Endothelial cell of umbilical vein (primary cell): Measurements from ENCODE around the gene KRT1. TPM values are rescaled to one million over a fixed set of nuclear protein-coding genes. Genes with fewer than 3 reads are reported as not detected.

Experiments used
- BruUV-seq: library from RNA; stranded (reverse); fragments of 400-500 nt; replicated peaks from 2 replicates; lab custom pipeline; 2021; lab: Mats Ljungman, UMichigan
- CTCF ChIA-PET: fragments of 300-600, 350-600 bp; sonication (Branson Sonifier 250); formaldehyde crosslinking; loops from one replicate; lab custom pipeline; 2021; ENCODE audit warnings: antibody characterized with exemption, inconsistent platforms; lab: Charles Lee
- POLR2A ChIA-PET: fragments of 300-600, 350-600 bp; sonication (Branson Sonifier 250); formaldehyde crosslinking; loops from one replicate; lab custom pipeline; 2021; ENCODE audit warnings: antibody characterized with exemption, inconsistent platforms; lab: Charles Lee
- DNase-seq: peaks from one replicate; pipeline ENCODE4 v3.0.0-alpha.2; 2011; ENCODE audit warnings: low read depth, low spot score
- FAIRE-seq: peaks from 2 replicates; lab custom pipeline; 2011; peaks lifted over from hg19 to GRCh38; lab: Jason Lieb, UNC
- H2AFZ ChIP-seq: 2 replicates; pipeline ENCODE4 v1.6.0; 2012; ENCODE audit warnings: low read depth, low read length, control low read depth, inconsistent platforms
- H3K27ac ChIP-seq: 2 replicates; pipeline ENCODE4 v1.5.1; 2011; ENCODE audit warnings: low read depth, mild to moderate bottlenecking, control low read depth, low read length, moderate library complexity; ENCODE audit not compliant: insufficient read depth
- H3K27me3 ChIP-seq, 2 experiments: 2 replicates each; pipeline versions ENCODE4 v1.6.0 to v1.6.1; 2011; ENCODE audit warnings: low read length in 2 of 2, mixed read lengths in 1 of 2; ENCODE audit not compliant: control insufficient read depth in 2 of 2, insufficient read depth in 2 of 2
- H3K36me3 ChIP-seq, 2 experiments: 2 replicates in 1 of 2; 3 replicates in 1 of 2; pipeline ENCODE4 v1.5.1; 2011; ENCODE audit warnings: low read length in 2 of 2, mild to moderate bottlenecking in 1 of 2, moderate library complexity in 1 of 2; ENCODE audit not compliant: control insufficient read depth in 2 of 2, insufficient read depth in 2 of 2; ENCODE audit errors: extremely low read depth in 1 of 2
- H3K4me1 ChIP-seq: 3 replicates; pipeline ENCODE4 v1.5.1; 2011; ENCODE audit warnings: mild to moderate bottlenecking, low read length; ENCODE audit not compliant: control insufficient read depth, insufficient read depth; ENCODE audit errors: extremely low read depth
- H3K4me2 ChIP-seq: 2 replicates; pipeline ENCODE4 v1.6.1; 2011; ENCODE audit warnings: low read length, control low read depth, mixed read lengths; ENCODE audit not compliant: insufficient read depth
- H3K4me3 ChIP-seq, 3 experiments: fragments of 200-600 bp in 1 of 3; sonication (generic), shearing (Covaris generic) in 1 of 3; replicated peaks in 1 of 3; 2 replicates each; pipeline ENCODE4 v1.5.1; 2011 to 2016; ENCODE audit warnings: control low read depth in 3 of 3, low read length in 3 of 3, mild to moderate bottlenecking in 2 of 3, inconsistent platforms in 1 of 3, low read depth in 1 of 3, moderate library complexity in 1 of 3; ENCODE audit not compliant: insufficient read depth in 1 of 3
- H3K79me2 ChIP-seq: 2 replicates; pipeline ENCODE4 v1.6.0; 2012; ENCODE audit warnings: low read length, inconsistent platforms; ENCODE audit not compliant: control insufficient read depth, insufficient read depth
- H3K9ac ChIP-seq: replicated peaks from 2 replicates; pipeline ENCODE3; 2011; ENCODE audit warnings: low read length, control low read depth; ENCODE audit not compliant: insufficient read depth; ENCODE audit errors: extremely low read depth
- H3K9me1 ChIP-seq: replicated peaks from 3 replicates; pipeline ENCODE4 v1.6.0; 2011; ENCODE audit warnings: mild to moderate bottlenecking, low read length; ENCODE audit not compliant: control insufficient read depth, insufficient read depth; ENCODE audit errors: extremely low read depth
- H3K9me3 ChIP-seq: replicated peaks from 2 replicates; pipeline ENCODE4 v1.5.1; 2012; ENCODE audit warnings: low read length, inconsistent platforms; ENCODE audit not compliant: control insufficient read depth, insufficient read depth
- H4K20me1 ChIP-seq: replicated peaks from 2 replicates; pipeline ENCODE3; 2011; ENCODE audit warnings: mild to moderate bottlenecking, low read length; ENCODE audit not compliant: control insufficient read depth, insufficient read depth; ENCODE audit errors: extremely low read depth
- EZH2 ChIP-seq: IDR thresholded peaks from 2 replicates; pipeline ENCODE4 v1.6.1; 2012; ENCODE audit warnings: borderline replicate concordance, low read depth, mild to moderate bottlenecking, moderate library complexity, low read length, inconsistent platforms; ENCODE audit not compliant: severe bottlenecking
- FOS ChIP-seq: IDR thresholded peaks from 2 replicates; pipeline ENCODE4 v1.6.1; 2011; ENCODE audit warnings: mild to moderate bottlenecking, low read length, moderate library complexity, borderline replicate concordance; ENCODE audit not compliant: insufficient read depth
- GATA2 ChIP-seq: IDR thresholded peaks from 2 replicates; pipeline ENCODE4 v1.7.0; 2011; ENCODE audit warnings: low read depth, mild to moderate bottlenecking, moderate library complexity, mixed read lengths, low read length; ENCODE audit not compliant: insufficient read length, insufficient read depth
- JUN ChIP-seq: IDR thresholded peaks from 2 replicates; pipeline ENCODE4 v1.6.1; 2011; ENCODE audit warnings: borderline replicate concordance, low read depth; ENCODE audit not compliant: insufficient read length, insufficient read depth
- MYC ChIP-seq: IDR thresholded peaks from one replicate; pipeline ENCODE4 v1.6.1; 2011; ENCODE audit warnings: mild to moderate bottlenecking, low read depth, low read length
- POLR2A ChIP-seq: IDR thresholded peaks from 2 replicates; pipeline ENCODE4 v1.6.1; 2012; ENCODE audit warnings: low read depth, mild to moderate bottlenecking, control low read depth, low read length
- POLR2AphosphoS5 ChIP-seq: IDR thresholded peaks from 2 replicates; pipeline ENCODE4 v1.6.1; 2012; ENCODE audit warnings: low read depth, mild to moderate bottlenecking, control low read depth, low read length, moderate library complexity; ENCODE audit not compliant: insufficient read depth
- dilution Hi-C: fragments of 300-500 bp; cut with MboI; formaldehyde crosslinking; loops from one replicate; pipeline ENCODE4 v1.15.0; 2019; ENCODE audit warnings: low sequenced_read_pairs; ENCODE audit not compliant: extremely low pct_ligation_motif_present
- intact Hi-C: fragments of 100-400 bp; cut with micrococcal nuclease; formaldehyde crosslinking; loops from one replicate; pipeline ENCODE4 v1.10.0; 2022
- polyA plus RNA-seq, 4 experiments: library from polyadenylated mRNA; depleted of rRNA in 3 of 4; stranded (reverse) in 3 of 4; unstranded in 1 of 4; fragments of >200 nt; gene quantifications; 2 replicates each; pipeline versions ENCODE4 v1.2.1 to v1.2.3, GENCODE V29; 2011 to 2012; ENCODE audit warnings: missing spikeins in 1 of 4
- total RNA-seq: library from RNA; stranded (reverse); gene quantifications from 2 replicates; pipeline ENCODE4 v1.2.3, GENCODE V29; 2021
- TF ChIP-seq, protein P1 (sequence below): IDR thresholded peaks from 2 replicates; pipeline ENCODE4 v1.6.1; 2011; ENCODE audit not compliant: insufficient read depth, insufficient read length
- TF ChIP-seq, protein P2 (sequence below), 2 donors: IDR thresholded peaks; 1 replicate in 1 of 2; 2 replicates in 1 of 2; pipeline ENCODE4 v1.5.1; 2011; ENCODE audit warnings: low read length in 2 of 2, mild to moderate bottlenecking in 2 of 2, moderate library complexity in 2 of 2, control low read depth in 1 of 2, inconsistent platforms in 1 of 2, low read depth in 1 of 2; ENCODE audit not compliant: insufficient read depth in 1 of 2; ENCODE audit errors: extremely low read depth in 1 of 2

Gene KRT1
- total and polyA plus RNA-seq, 2 donors (not counting 3 experiments of a cell fraction or from before 2014, with no cell fraction given) = not detected

GRCh38 chr12:52710730-52711129 lies 30.5 kb upstream of the KRT1 start:
- no peak for TF ChIP-seq JUN
- TF ChIP-seq EZH2 = no peak

DNA sequence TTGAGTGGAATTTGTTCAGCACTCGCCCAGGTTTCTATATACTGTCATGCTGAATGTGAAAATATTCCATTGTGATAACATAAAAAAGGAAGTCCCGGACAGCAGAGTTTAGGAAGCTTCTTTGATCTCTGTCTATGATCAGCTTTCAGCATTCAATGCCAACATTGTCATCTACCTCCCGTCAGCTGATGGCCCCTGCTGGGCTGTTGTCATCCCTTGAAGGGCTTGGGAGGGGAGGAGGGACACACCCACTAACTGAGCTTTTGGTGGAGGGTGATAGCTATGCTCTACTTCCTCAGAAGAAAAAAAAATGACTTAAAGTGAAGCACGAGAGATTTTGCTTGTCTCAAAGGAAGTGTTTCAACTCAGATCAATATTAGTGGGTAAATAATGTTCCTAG lies 27.8 kb upstream of the KRT1 start:
- no TSS peak for BruUV-seq
- Histone ChIP-seq H3K36me3 (no peaks in the 10 kb centered on the region), H3K79me2 (no peaks in the 10 kb centered on the region), H3K9me3 (no peaks in the 10 kb centered on the region), H3K4me2 (no peak overlapping the region), H3K27me3 (peaks cover 3 to 4% of the 10 kb centered on the region in 2 experiments), H3K4me3 (no peak overlapping the region), H3K4me1 (no peaks in the 10 kb centered on the region), H3K9me1 (no peaks in the 10 kb centered on the region), H2AFZ (no peak overlapping the region), H4K20me1 (no peaks in the 10 kb centered on the region), H3K27ac (no peak overlapping the region), H3K9ac (no peak overlapping the region)
- intact Hi-C loops (no loop called here), dilution Hi-C loops (no loop called here)
- DNase-seq (no peak), FAIRE-seq (no peak)
- CTCF ChIA-PET = interaction anchor here (0.9 to 1.9 kb wide), 2 partner anchors 14 to 163 kb away, joined by 4 to 8 read pairs; no protein-coding TSS in a partner anchor
- POLR2A ChIA-PET = interaction anchor here (0.6 kb wide), 1 partner anchor 285 kb away, joined by 6 read pairs; no protein-coding TSS in a partner anchor
- TF ChIP-seq, protein P1, sequence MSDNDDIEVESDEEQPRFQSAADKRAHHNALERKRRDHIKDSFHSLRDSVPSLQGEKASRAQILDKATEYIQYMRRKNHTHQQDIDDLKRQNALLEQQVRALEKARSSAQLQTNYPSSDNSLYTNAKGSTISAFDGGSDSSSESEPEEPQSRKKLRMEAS = no peak
- TF ChIP-seq FOS (no peak), EZH2 (no peak), POLR2A (no peak), JUN (no peak), MYC (no peak), GATA2 (no peak), POLR2AphosphoS5 (no peak)
- TF ChIP-seq, protein P2, sequence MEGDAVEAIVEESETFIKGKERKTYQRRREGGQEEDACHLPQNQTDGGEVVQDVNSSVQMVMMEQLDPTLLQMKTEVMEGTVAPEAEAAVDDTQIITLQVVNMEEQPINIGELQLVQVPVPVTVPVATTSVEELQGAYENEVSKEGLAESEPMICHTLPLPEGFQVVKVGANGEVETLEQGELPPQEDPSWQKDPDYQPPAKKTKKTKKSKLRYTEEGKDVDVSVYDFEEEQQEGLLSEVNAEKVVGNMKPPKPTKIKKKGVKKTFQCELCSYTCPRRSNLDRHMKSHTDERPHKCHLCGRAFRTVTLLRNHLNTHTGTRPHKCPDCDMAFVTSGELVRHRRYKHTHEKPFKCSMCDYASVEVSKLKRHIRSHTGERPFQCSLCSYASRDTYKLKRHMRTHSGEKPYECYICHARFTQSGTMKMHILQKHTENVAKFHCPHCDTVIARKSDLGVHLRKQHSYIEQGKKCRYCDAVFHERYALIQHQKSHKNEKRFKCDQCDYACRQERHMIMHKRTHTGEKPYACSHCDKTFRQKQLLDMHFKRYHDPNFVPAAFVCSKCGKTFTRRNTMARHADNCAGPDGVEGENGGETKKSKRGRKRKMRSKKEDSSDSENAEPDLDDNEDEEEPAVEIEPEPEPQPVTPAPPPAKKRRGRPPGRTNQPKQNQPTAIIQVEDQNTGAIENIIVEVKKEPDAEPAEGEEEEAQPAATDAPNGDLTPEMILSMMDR (IDR thresholded peaks at IDR 0.05; ENCODE audit: extremely low read depth in 1 of 2, insufficient read depth in 1 of 2, low read depth in 1 of 2, low read length in 2 of 2) = no peak

More at GRCh38 chr12:52710730-52711129, 30.5 kb upstream of the KRT1 start:
- Histone ChIP-seq H3K79me2 (no peaks in the 10 kb centered on the region), H3K4me1 (no peaks in the 10 kb centered on the region), H3K9ac (no peak overlapping the region), H3K4me2 (no peak overlapping the region), H3K27ac (no peak overlapping the region), H3K9me3 (no peaks in the 10 kb centered on the region), H3K36me3 (no peaks in the 10 kb centered on the region), H4K20me1 (no peaks in the 10 kb centered on the region), H3K9me1 (no peaks in the 10 kb centered on the region), H3K27me3 (peaks cover 24 to 30% of the 10 kb centered on the region in 2 experiments), H3K4me3 (no peak overlapping the region), H2AFZ (no peak overlapping the region)
- dilution Hi-C loops = no loop called here
- no TSS peak for BruUV-seq
- FAIRE-seq = no peak
- ChIA-PET POLR2A (no interaction called here), CTCF (interaction anchor here (1.0 to 1.2 kb wide), 3 partner anchors 9 to 155 kb away, joined by 3 to 4 read pairs (median 3); no protein-coding TSS in a partner anchor)
- intact Hi-C loops = no loop called here
- DNase-seq = no peak
